Left ventricle myocardium inferior (tissue), 1 donor: Measurements from ENCODE around the gene TOGARAM1. TPM values are rescaled to one million over a fixed set of nuclear protein-coding genes. Genes with fewer than 3 reads are reported as not detected.

Experiments used
- DNase-seq: peaks from one replicate; pipeline ENCODE4 v3.0.0-alpha.2; 2020
- H3K27ac ChIP-seq: fragments of 200-600 bp; replicated peaks from 2 replicates; pipeline ENCODE4 v1.8.0; 2021
- H3K27me3 ChIP-seq: fragments of 200-600 bp; 2 replicates; pipeline ENCODE4 v1.8.0; 2021; ENCODE audit warnings: low read depth
- H3K36me3 ChIP-seq: fragments of 200-600 bp; 2 replicates; pipeline ENCODE4 v1.8.0; 2021
- H3K4me1 ChIP-seq: fragments of 200-600 bp; 2 replicates; pipeline ENCODE4 v1.8.0; 2021
- H3K4me3 ChIP-seq: fragments of 200-600 bp; 2 replicates; pipeline ENCODE4 v1.8.0; 2021; ENCODE audit warnings: mild to moderate bottlenecking, moderate library complexity
- H3K9me3 ChIP-seq: fragments of 200-600 bp; replicated peaks from 2 replicates; pipeline ENCODE4 v1.8.0; 2021
- intact Hi-C: fragments of 100-400 bp; cut with micrococcal nuclease; formaldehyde crosslinking; loops from one replicate; pipeline ENCODE4 v1.11.0; 2022
- total RNA-seq: library from RNA; stranded (reverse); fragmentation: NEBNext Ultra II Directional; extraction: Animal tissue kit (Norgen Biotek cat#: 25700); gene quantifications from one replicate; pipeline ENCODE4 v1.2.1, GENCODE V29; 2021
- TF ChIP-seq, protein P1 (sequence below): fragments of 200-600 bp; IDR thresholded peaks from 2 replicates; pipeline ENCODE4 v1.8.0; 2021; ENCODE audit warnings: antibody characterized with exemption, mild to moderate bottlenecking, borderline replicate concordance
- donor health status: DM: no; HTN: yes; CAD: no; lungs with severe emphysema.

TOGARAM1 gene
- total RNA-seq, 1 donor from 2014 or later = 21.6 TPM

DNA sequence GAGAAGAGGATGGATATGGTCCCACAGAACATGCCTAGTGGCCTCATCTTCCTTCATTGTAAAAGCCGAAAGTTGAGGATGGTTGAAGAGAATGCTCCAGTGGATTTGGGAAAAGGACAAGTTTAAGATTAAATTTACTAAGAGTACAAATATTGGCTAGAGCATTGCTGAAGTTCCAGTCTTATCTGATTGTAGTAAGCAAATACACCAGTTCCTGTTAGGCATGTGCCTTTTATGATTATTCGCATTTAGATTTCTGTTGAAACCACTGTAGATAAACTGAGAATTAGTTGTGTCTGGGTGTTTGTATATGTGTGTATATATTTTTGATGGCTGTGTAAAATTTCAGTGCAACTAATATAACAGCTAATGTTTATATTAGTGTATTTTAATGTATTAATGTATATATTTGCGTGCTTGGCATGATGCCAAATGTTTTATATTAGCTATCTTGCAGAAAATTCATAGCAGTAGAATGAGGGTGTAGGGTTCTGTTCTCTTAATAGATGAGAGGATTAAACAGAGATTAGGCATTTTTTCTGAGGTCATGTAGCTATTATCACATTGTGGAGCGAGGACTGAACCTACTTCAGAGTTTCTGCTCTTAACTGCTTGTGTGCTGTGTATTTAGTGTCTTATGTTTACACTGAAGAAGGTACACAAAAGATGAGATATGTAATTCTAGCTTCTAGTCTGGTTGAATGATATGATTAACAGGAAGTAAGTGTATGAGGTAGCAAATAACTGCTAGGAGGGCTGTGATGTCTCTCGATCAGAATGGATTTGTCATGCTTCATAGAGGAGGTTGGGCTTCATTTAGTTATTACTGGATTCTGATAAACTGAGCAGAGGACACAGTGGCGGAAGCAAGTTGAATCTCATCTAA lies 151.1 kb downstream of the TOGARAM1 start:
- intact Hi-C loops = no loop called here
- TF ChIP-seq, protein P1, sequence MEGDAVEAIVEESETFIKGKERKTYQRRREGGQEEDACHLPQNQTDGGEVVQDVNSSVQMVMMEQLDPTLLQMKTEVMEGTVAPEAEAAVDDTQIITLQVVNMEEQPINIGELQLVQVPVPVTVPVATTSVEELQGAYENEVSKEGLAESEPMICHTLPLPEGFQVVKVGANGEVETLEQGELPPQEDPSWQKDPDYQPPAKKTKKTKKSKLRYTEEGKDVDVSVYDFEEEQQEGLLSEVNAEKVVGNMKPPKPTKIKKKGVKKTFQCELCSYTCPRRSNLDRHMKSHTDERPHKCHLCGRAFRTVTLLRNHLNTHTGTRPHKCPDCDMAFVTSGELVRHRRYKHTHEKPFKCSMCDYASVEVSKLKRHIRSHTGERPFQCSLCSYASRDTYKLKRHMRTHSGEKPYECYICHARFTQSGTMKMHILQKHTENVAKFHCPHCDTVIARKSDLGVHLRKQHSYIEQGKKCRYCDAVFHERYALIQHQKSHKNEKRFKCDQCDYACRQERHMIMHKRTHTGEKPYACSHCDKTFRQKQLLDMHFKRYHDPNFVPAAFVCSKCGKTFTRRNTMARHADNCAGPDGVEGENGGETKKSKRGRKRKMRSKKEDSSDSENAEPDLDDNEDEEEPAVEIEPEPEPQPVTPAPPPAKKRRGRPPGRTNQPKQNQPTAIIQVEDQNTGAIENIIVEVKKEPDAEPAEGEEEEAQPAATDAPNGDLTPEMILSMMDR = no peak
- Histone ChIP-seq H3K9me3 (no peaks in the 10 kb centered on the region), H3K4me3 (no peak overlapping the region), H3K27ac (no peak overlapping the region), H3K4me1 (no peaks in the 10 kb centered on the region), H3K36me3 (peaks cover 98% of the 10 kb centered on the region), H3K27me3 (no peaks in the 10 kb centered on the region)
- no peak for DNase-seq

DNA sequence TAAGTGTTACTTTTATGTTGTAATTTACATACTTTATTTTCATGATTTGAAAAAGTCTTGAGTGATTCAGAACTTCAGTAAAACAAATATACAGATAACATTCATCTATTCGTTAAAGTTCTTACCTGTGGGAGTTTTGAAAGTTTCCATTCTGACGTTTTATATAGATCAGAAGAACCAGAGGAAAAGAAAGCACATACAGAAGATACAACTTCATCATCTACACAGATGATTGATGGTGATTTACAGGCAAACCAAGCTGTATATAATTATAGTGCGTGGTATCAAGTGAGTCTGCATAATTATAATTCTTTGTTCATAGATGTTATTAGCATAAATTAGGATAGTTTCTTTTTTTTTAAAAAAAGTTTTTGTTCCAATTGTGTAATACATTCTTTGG lies 152.3 kb downstream of the TOGARAM1 start:
- Histone ChIP-seq H3K4me3 (no peak overlapping the region), H3K27ac (no peak overlapping the region), H3K4me1 (no peaks in the 10 kb centered on the region), H3K36me3 (peaks cover 98% of the 10 kb centered on the region), H3K9me3 (no peaks in the 10 kb centered on the region), H3K27me3 (no peaks in the 10 kb centered on the region)
- intact Hi-C loops = no loop called here
- TF ChIP-seq, protein P1 = no peak
- DNase-seq = no peak

DNA sequence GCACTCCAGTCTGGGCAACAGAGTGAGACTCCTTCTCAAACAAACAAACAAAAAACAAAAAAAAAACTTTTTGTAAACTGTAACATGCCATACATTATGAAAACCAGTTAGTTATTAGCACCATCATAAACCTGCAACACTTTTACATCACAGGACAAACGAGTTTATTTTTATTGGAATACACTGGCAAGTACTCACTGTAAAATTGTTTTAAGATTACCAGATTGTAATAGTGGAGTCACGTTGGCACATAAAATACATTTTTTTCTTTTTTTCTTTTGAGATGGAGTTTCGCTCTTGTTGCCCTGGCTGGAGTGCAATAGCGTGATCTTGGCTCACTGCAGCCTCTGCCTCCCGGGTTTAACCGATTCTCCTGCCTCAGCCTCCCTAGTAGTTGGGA lies 156.6 kb downstream of the TOGARAM1 start:
- peaks cover 97% of the 10 kb centered on the region for H3K36me3 ChIP-seq
- intact Hi-C loops = no loop called here
- TF ChIP-seq, protein P1 = no peak

DNA sequence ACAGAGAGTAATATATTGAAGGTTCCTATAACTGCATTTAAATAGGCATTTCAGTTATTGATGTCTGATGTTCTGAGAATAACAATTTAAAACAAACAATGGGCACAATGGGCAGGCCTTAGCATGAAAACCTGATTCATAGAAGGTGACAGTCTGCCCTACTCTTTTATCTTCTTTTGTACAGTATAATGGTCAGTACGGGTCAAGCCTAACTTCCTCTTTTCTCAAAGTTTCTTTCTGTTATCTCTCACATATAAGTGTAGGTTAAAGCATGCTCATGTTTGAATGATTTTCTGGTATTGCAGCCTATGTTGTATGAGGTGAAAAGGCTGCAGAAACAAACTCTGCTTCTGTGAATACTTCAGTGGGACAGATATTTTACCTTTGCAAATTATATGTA lies 158.1 kb downstream of the TOGARAM1 start:
- no peak overlapping the region for H3K4me3 ChIP-seq
- no peaks in the 10 kb centered on the region for H3K9me3 ChIP-seq
- intact Hi-C loops = no loop called here
- DNase-seq = no peak
- no peaks in the 10 kb centered on the region for H3K4me1 ChIP-seq
- TF ChIP-seq, protein P1 = no peak
- H3K36me3 ChIP-seq = peaks cover 93% of the 10 kb centered on the region
- H3K27me3 ChIP-seq = no peaks in the 10 kb centered on the region
- H3K27ac ChIP-seq = no peak overlapping the region

More for the DNA sequence above, 156.6 kb downstream of the TOGARAM1 start:
- H3K4me3 ChIP-seq = no peak overlapping the region
- no peak for DNase-seq
- no peak overlapping the region for H3K27ac ChIP-seq
- no peaks in the 10 kb centered on the region for H3K4me1 ChIP-seq
- H3K9me3 ChIP-seq = no peaks in the 10 kb centered on the region
- no peaks in the 10 kb centered on the region for H3K27me3 ChIP-seq

DNA sequence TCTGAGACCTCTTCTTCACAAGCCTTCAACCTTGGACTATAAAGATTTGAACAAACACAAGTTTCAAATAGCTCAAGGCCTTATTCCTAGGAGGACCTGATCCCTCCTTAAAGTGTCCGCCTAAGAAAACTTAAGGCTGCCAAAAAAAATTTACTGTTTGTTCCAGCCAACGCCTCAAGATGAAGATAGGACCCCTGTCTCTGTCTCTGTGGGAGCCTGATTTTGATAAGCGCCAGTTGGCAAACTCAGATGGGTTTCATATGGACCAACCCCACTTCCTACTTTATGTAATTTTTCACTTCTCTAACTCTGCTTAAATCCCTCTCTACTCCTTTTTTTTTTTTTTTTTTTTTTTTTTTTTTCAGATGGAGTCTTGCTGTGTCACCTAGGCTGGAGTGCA lies 161.3 kb downstream of the TOGARAM1 start:
- Histone ChIP-seq H3K36me3 (peaks cover 89% of the 10 kb centered on the region), H3K27ac (no peak overlapping the region), H3K4me3 (no peak overlapping the region), H3K27me3 (no peaks in the 10 kb centered on the region), H3K9me3 (no peaks in the 10 kb centered on the region), H3K4me1 (peaks cover under 1% of the 10 kb centered on the region)
- TF ChIP-seq, protein P1 = no peak
- intact Hi-C loops = no loop called here
- no peak for DNase-seq

Other genes with a start within 250 kb of the TOGARAM1 start
- gene KLHL28, start 243 bp upstream of the TOGARAM1 start, total RNA-seq = 10.0 TPM
- gene PRPF39, start 121.9 kb downstream of the TOGARAM1 start, total RNA-seq = 11.1 TPM
- 107 TPM for gene FKBP3, start 172.3 kb downstream of the TOGARAM1 start, total RNA-seq
- 2.7 TPM for gene FANCM, start 173.7 kb downstream of the TOGARAM1 start, total RNA-seq